Mesendoderm (in vitro differentiated cells): ENCODE data around the gene LY6G5B.

Experiments
- DNase-seq: peaks from one replicate; pipeline ENCODE4 v3.0.0; 2013
- H2AK5ac ChIP-seq: 2 replicates; pipeline ENCODE4 v1.6.1; 2013; ENCODE audit warnings: low read length, inconsistent platforms
- H2BK120ac ChIP-seq: 2 replicates; pipeline ENCODE4 v1.6.1; 2013; ENCODE audit warnings: low read depth, mild to moderate bottlenecking, low read length, moderate library complexity, mixed read lengths
- H2BK15ac ChIP-seq: replicated peaks from 2 replicates; pipeline ENCODE4 v1.6.1; 2013; ENCODE audit warnings: low read depth, mild to moderate bottlenecking, moderate library complexity
- H2BK5ac ChIP-seq: 2 replicates; pipeline ENCODE4 v1.6.1; 2013; ENCODE audit warnings: low read length, inconsistent platforms
- H3K18ac ChIP-seq: 2 replicates; pipeline ENCODE4 v1.6.1; 2013; ENCODE audit warnings: mild to moderate bottlenecking, low read length, mixed read lengths
- H3K23ac ChIP-seq: one replicate; pipeline ENCODE4 v1.6.1; 2013; ENCODE audit warnings: low read length
- H3K27ac ChIP-seq: 2 replicates; pipeline ENCODE4 v1.5.1; 2013; ENCODE audit warnings: low read depth, mild to moderate bottlenecking, inconsistent platforms, low read length, moderate library complexity
- H3K27me3 ChIP-seq: 2 replicates; pipeline ENCODE4 v1.6.1; 2013; ENCODE audit warnings: low read length, control low read depth, mild to moderate bottlenecking, inconsistent platforms; ENCODE audit not compliant: insufficient read depth, poor library complexity
- H3K36me3 ChIP-seq: 2 replicates; pipeline ENCODE4 v1.6.1; 2013; ENCODE audit warnings: low read length, inconsistent platforms; ENCODE audit not compliant: control insufficient read depth, insufficient read depth
- H3K4ac ChIP-seq: one replicate; pipeline ENCODE4 v1.6.1; 2013; ENCODE audit warnings: low read depth, mild to moderate bottlenecking, low read length, moderate library complexity
- H3K4me1 ChIP-seq: 2 replicates; pipeline ENCODE4 v1.6.1; 2013; ENCODE audit warnings: low read depth, low read length, inconsistent platforms; ENCODE audit not compliant: control insufficient read depth
- H3K4me2 ChIP-seq: 2 replicates; pipeline ENCODE4 v1.6.1; 2013; ENCODE audit warnings: low read length
- H3K4me3 ChIP-seq: 2 replicates; pipeline ENCODE4 v1.5.1; 2013; ENCODE audit warnings: mild to moderate bottlenecking, low read length
- H3K56ac ChIP-seq: one replicate; pipeline ENCODE4 v1.6.1; 2013; ENCODE audit warnings: low read length
- H3K79me1 ChIP-seq: 2 replicates; pipeline ENCODE4 v1.6.1; 2013; ENCODE audit warnings: low read length, inconsistent platforms
- H3K79me2 ChIP-seq: 2 replicates; pipeline ENCODE4 v1.6.1; 2013; ENCODE audit warnings: mild to moderate bottlenecking, low read length; ENCODE audit not compliant: control insufficient read depth, insufficient read depth
- H3K9ac ChIP-seq: 2 replicates; pipeline ENCODE4 v1.6.1; 2013; ENCODE audit warnings: low read length, inconsistent platforms
- H4K5ac ChIP-seq: one replicate; pipeline ENCODE4 v1.6.1; 2013; ENCODE audit warnings: low read length
- H4K8ac ChIP-seq: one replicate; pipeline ENCODE4 v1.6.1; 2013; ENCODE audit warnings: low read depth, mild to moderate bottlenecking, control low read depth, low read length, moderate library complexity
- WGBS: extraction: QIAGEN DNeasy Blood & Tissue Kit; methylation state at CpG from one replicate; pipeline ENCODE4 v1.1.7; 2013; ENCODE audit warnings: low lambda C conversion rate, missing lambda C conversion rate; ENCODE audit not compliant: insufficient coverage; ENCODE audit errors: extremely low coverage; 5-methylcytosine and 5-hydroxymethylcytosine counted together

The LY6G5B gene

DNA sequence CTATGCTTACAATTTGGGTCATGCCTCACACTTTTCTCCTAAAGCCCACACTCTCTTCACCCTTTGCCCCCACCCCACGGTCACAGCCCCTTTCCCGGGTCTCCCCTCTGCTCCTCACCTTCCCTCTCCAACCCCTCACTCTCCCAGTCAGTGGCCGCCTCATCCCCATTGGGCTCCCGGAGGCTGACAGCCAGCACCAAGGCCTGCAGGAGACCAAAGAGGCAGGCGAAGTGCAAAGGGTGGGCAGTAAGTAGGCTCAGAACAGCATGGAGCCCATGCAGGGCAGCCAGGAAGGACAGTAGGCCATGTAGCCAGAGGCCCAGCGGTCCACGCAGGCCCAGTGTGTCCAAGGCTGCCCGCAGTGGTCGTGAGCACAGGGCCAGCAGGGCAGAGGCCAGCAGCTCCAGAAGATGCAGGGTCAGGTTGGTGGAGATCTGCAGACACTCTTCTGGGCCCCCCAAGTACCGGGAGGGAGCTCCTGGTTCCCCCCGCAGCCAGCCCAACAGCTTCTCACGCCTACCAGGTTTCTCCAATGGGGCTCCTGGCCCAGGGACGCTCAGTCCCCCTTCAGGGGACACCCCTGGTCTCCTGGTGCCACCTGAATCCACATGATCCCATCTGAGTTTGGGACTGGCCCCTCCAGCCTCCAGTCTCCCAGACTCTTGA is 10.7 kb upstream of the LY6G5B start:
- no peak overlapping the region for H2BK15ac ChIP-seq
- H3K27me3 ChIP-seq = no peaks in the 10 kb centered on the region
- DNase-seq = no peak
- no peak overlapping the region for H2BK5ac ChIP-seq
- H3K36me3 ChIP-seq = no peaks in the 10 kb centered on the region
- H4K8ac ChIP-seq = no peak overlapping the region
- peak overlapping the region; percentile 79 for H3K9ac ChIP-seq
- no peak overlapping the region for H3K18ac ChIP-seq
- no peak overlapping the region for H3K4ac ChIP-seq
- peak overlapping the region; percentile 75 for H3K4me2 ChIP-seq
- H3K27ac ChIP-seq = no peak overlapping the region
- H4K5ac ChIP-seq = no peak overlapping the region
- no peak overlapping the region for H2BK120ac ChIP-seq
- peak overlapping the region; percentile 61 for H3K56ac ChIP-seq
- H3K4me3 ChIP-seq = no peak overlapping the region
- H3K79me1 ChIP-seq = peaks cover 23% of the 10 kb centered on the region
- H3K23ac ChIP-seq = no peak overlapping the region
- no peak overlapping the region for H2AK5ac ChIP-seq
- peaks cover 26% of the 10 kb centered on the region for H3K79me2 ChIP-seq
- WGBS = no CpG with 5 or more reads among the region's 13 CpGs
- peaks cover 8% of the 10 kb centered on the region for H3K4me1 ChIP-seq

DNA sequence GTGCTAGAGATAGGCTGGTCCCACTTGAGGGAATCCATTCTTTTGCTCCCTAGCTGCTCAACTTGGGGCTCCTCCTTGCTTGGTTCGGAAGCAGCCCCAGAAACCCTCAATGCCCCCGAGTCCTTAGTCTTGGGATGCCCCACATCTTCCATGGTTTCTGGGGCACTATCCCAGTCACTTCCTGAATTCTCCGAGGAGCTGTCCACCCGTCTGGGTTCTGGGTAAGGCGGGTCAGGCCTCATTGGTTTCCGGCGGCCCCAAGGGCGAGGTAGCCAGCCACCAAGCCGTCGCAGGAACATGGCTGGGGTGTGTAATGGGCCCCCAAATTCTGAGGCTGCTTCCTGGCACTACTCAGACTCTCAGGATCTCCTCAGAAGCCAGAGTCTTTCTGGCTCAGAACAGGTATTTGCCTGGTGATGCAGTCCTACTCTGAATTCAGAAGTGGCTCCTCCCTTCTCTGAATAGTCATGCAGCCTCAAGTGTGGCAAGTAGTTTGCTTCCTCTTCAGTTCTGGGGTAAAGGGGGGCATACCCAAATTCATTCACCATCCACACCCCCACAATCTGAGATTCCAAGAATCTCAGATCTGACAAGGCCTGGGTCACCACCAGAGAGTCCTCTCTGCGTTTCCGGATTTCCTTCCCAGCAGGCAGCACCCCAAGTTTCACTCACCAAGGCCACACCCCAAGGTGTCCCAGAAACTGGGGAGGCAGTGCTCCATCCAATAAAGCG is 10.0 kb upstream of the LY6G5B start:
- H3K36me3 ChIP-seq = no peaks in the 10 kb centered on the region
- no peak overlapping the region for H2AK5ac ChIP-seq
- no peak overlapping the region for H2BK15ac ChIP-seq
- H2BK5ac ChIP-seq = no peak overlapping the region
- no peak overlapping the region for H3K18ac ChIP-seq
- no peak overlapping the region for H2BK120ac ChIP-seq
- H3K23ac ChIP-seq = no peak overlapping the region
- peak overlapping the region; percentile 83 for H3K56ac ChIP-seq
- no peak for DNase-seq
- H4K5ac ChIP-seq = no peak overlapping the region
- no peak overlapping the region for H3K27ac ChIP-seq
- peaks cover 30% of the 10 kb centered on the region for H3K79me2 ChIP-seq
- H4K8ac ChIP-seq = no peak overlapping the region
- H3K4me3 ChIP-seq = peak overlapping the region; percentile 65
- H3K9ac ChIP-seq = peak overlapping the region; percentile 79
- peaks cover 8% of the 10 kb centered on the region for H3K4me1 ChIP-seq
- H3K27me3 ChIP-seq = no peaks in the 10 kb centered on the region
- H3K4ac ChIP-seq = peak overlapping the region; percentile 73
- peaks cover 27% of the 10 kb centered on the region for H3K79me1 ChIP-seq
- H3K4me2 ChIP-seq = peak overlapping the region; percentile 75
- no CpG with 5 or more reads among the region's 13 CpGs for WGBS

DNA sequence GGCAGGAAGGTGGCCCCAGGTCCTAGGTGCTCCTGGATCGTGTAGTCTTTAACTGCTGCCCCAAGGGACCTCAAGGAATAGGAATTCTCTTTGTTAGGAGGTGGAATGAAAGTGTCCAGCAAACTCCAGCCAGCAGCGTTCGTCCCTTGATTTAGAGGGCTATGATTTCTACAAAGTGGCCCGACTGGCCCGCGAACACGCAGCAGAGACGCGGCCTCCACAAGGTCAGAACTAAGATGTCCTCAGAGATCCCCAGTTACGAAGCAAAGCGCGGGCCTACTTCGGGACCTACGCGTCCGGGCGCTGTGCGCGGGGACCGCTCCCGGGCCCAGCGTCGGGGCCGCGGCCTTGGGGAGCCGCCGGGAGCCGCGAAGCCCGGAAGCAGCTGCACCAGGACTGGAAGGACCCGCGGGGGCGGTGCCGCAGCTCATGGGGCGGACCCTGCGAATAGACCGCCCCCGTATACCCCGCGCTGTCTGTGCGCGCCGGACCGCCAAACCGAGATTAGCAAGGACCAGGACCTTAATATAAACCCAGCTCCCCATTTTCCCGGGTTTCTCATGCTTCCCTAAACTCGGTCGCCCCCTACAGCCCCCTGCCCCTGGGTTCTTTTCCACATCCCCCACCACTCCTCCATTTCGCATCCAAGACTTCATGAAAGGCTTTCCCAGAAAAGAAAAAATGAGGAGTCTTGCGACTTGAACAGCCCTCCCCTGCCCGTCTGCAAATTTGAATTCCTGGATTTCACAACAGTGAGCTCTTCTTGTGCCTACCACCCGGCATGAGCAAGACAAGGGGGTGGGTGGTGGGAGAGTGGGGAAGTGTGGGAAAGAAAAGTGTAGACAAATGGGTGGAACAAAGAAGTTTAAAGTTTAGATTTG is 9.2 kb upstream of the LY6G5B start, which contains the start of gene C6orf47:
Gene C6orf47 (minus strand): TSS at position 398 of the 881 bp plus-strand sequence. CDS start 831 bp downstream, outside the sequence.
- DNase-seq = peak; percentile 90
- no peak within 1 kb of the TSS for H2AK5ac ChIP-seq
- no peak within 1 kb of the TSS for H4K5ac ChIP-seq
- peak within 1 kb of the TSS; percentile 1 for H3K23ac ChIP-seq
- peaks cover 27% of the 10 kb centered on the region for H3K79me1 ChIP-seq
- H3K9ac ChIP-seq = peak within 1 kb of the TSS; percentile 79
- peak within 1 kb of the TSS; percentile 84 for H3K56ac ChIP-seq
- no peak within 1 kb of the TSS for H2BK15ac ChIP-seq
- peaks cover 30% of the 10 kb centered on the region for H3K79me2 ChIP-seq
- H3K4me1 ChIP-seq = peaks cover 8% of the 10 kb centered on the region
- peak within 1 kb of the TSS; percentile 29 for H2BK5ac ChIP-seq
- peak within 1 kb of the TSS; percentile 65 for H3K4me3 ChIP-seq
- peak within 1 kb of the TSS; percentile 75 for H3K4me2 ChIP-seq
- no peak within 1 kb of the TSS for H4K8ac ChIP-seq
- H3K27ac ChIP-seq = peak within 1 kb of the TSS; percentile 53
- no CpG with 5 or more reads among the region's 52 CpGs for WGBS
- no peak within 1 kb of the TSS for H2BK120ac ChIP-seq
- peak within 1 kb of the TSS; percentile 73 for H3K4ac ChIP-seq
- H3K36me3 ChIP-seq = no peaks in the 10 kb centered on the region
- peak within 1 kb of the TSS; percentile 42 for H3K18ac ChIP-seq
- H3K27me3 ChIP-seq = no peaks in the 10 kb centered on the region

GRCh38 chr6:31661262-31662123 is 8.3 kb upstream of the LY6G5B start:
- H3K56ac ChIP-seq = peak overlapping the region; percentile 84
- H3K36me3 ChIP-seq = no peaks in the 10 kb centered on the region
- no peak overlapping the region for H3K18ac ChIP-seq
- no peak overlapping the region for H3K4me2 ChIP-seq
- H3K9ac ChIP-seq = peak overlapping the region; percentile 77
- no peak overlapping the region for H3K4me3 ChIP-seq
- WGBS = no CpG with 5 or more reads among the region's 12 CpGs
- peak overlapping the region; percentile 53 for H3K27ac ChIP-seq
- H3K23ac ChIP-seq = no peak overlapping the region
- H2AK5ac ChIP-seq = no peak overlapping the region
- no peak overlapping the region for H3K4ac ChIP-seq
- no peak overlapping the region for H2BK120ac ChIP-seq
- H3K79me1 ChIP-seq = peaks cover 29% of the 10 kb centered on the region
- DNase-seq = no peak
- H3K79me2 ChIP-seq = peaks cover 35% of the 10 kb centered on the region
- no peak overlapping the region for H2BK5ac ChIP-seq
- no peak overlapping the region for H2BK15ac ChIP-seq
- no peak overlapping the region for H4K8ac ChIP-seq
- H4K5ac ChIP-seq = no peak overlapping the region
- H3K27me3 ChIP-seq = no peaks in the 10 kb centered on the region
- peaks cover 8% of the 10 kb centered on the region for H3K4me1 ChIP-seq

- Histone ChIP-seq H2BK5ac (no peak overlapping the region), H3K4me1 (peaks cover 11% of the 10 kb centered on the region), H4K8ac (no peak overlapping the region), H2AK5ac (no peak overlapping the region), H3K36me3 (no peaks in the 10 kb centered on the region), H2BK120ac (no peak overlapping the region), H3K18ac (no peak overlapping the region), H3K4me2 (no peak overlapping the region), H3K27ac (no peak overlapping the region), H3K4ac (no peak overlapping the region), H2BK15ac (no peak overlapping the region), H3K79me1 (peaks cover 32% of the 10 kb centered on the region), H3K4me3 (no peak overlapping the region), H3K23ac (no peak overlapping the region), H3K27me3 (no peaks in the 10 kb centered on the region), H4K5ac (no peak overlapping the region), H3K56ac (no peak overlapping the region), H3K9ac (no peak overlapping the region), H3K79me2 (peaks cover 40% of the 10 kb centered on the region)
- no CpG with 5 or more reads among the region's 12 CpGs for WGBS
- no peak for DNase-seq
Observed at GRCh38 chr6:31662124-31662723, 7.6 kb upstream of the LY6G5B start.
